Neutrophil (primary cell): ENCODE data around the gene HELZ.

Source experiments
- H3K27ac ChIP-seq: fragments of 200-600 bp; sonication (generic); 2 replicates; pipeline ENCODE4 v1.5.1; 2016; ENCODE audit warnings: mild to moderate bottlenecking, moderate library complexity
- H3K27me3 ChIP-seq: fragments of 200-600 bp; sonication (generic); 2 replicates; pipeline ENCODE4 v1.6.0; 2016; ENCODE audit warnings: mild to moderate bottlenecking
- H3K36me3 ChIP-seq: fragments of 200-600 bp; sonication (generic); 2 replicates; pipeline ENCODE4 v1.5.1; 2017
- H3K4me1 ChIP-seq, 2 experiments: fragments of 200-600 bp in 1 of 2; sonication (generic) in 1 of 2; 1 replicate in 1 of 2; 2 replicates in 1 of 2; pipeline versions ENCODE4 v1.5.1 to v1.6.1; 2013 to 2016; ENCODE audit warnings: low read depth in 1 of 2, low read length in 1 of 2, mild to moderate bottlenecking in 1 of 2, moderate library complexity in 1 of 2; ENCODE audit not compliant: control insufficient read depth in 1 of 2, insufficient read depth in 1 of 2
- H3K4me3 ChIP-seq, 2 experiments: fragments of 200-600 bp in 1 of 2; sonication (generic) in 1 of 2; 1 replicate in 1 of 2; 2 replicates in 1 of 2; pipeline ENCODE4 v1.5.1; 2013 to 2016; ENCODE audit warnings: low read depth in 1 of 2, low read length in 1 of 2, mild to moderate bottlenecking in 1 of 2, moderate library complexity in 1 of 2
- H3K9me3 ChIP-seq: fragments of 200-600 bp; sonication (generic); 2 replicates; pipeline ENCODE4 v1.5.1; 2016
- TF ChIP-seq, protein P1 (sequence below): fragments of 200-600 bp; sonication (generic); IDR thresholded peaks from 2 replicates; pipeline ENCODE4 v1.5.1; 2016; ENCODE audit warnings: antibody characterized with exemption

HELZ gene

DNA sequence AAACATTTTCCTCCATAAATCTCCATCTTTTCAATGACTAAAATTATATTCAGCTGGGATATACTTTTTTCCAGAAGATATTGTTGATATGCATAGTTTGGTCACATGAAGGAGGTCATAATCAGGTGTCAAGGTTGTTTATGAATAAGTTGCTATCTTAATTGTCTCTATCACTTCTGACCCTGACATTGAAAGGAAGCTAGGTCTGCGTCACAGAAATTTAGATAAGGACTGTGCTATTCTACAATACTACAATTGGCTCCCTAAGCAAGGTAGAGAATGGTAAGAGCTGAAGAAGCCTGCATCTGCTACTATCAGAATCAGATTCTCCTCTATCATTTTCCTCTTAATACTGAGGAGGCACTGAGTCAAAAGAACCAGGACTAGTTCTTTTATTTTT lies 133.2 kb downstream of the HELZ start:
- Histone ChIP-seq H3K27me3 (no peaks in the 10 kb centered on the region), H3K36me3 (peaks cover 75% of the 10 kb centered on the region), H3K9me3 (no peaks in the 10 kb centered on the region), H3K4me3 (no peak overlapping the region), H3K4me1 (no peaks in the 10 kb centered on the region), H3K27ac (no peak overlapping the region)
- TF ChIP-seq, protein P1, sequence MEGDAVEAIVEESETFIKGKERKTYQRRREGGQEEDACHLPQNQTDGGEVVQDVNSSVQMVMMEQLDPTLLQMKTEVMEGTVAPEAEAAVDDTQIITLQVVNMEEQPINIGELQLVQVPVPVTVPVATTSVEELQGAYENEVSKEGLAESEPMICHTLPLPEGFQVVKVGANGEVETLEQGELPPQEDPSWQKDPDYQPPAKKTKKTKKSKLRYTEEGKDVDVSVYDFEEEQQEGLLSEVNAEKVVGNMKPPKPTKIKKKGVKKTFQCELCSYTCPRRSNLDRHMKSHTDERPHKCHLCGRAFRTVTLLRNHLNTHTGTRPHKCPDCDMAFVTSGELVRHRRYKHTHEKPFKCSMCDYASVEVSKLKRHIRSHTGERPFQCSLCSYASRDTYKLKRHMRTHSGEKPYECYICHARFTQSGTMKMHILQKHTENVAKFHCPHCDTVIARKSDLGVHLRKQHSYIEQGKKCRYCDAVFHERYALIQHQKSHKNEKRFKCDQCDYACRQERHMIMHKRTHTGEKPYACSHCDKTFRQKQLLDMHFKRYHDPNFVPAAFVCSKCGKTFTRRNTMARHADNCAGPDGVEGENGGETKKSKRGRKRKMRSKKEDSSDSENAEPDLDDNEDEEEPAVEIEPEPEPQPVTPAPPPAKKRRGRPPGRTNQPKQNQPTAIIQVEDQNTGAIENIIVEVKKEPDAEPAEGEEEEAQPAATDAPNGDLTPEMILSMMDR, result no peak

DNA sequence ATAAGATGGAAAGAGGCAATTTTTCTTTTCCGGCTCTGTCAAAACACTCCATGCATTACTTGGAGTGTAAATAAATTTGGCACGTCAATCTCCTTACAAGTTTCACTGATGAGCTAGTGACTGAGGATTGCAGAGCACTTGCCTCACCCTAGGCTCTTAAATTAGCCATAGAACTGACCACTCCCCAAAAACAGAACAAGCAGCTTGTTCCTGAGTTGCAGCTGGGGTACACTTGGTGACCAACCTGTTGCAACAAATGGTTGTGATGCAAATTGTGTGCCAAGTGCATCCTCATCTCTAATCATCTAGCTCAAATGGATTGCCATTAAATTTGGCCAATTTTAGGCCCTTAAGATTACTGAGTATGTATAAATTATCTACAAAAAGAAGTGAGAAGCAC lies 133.7 kb downstream of the HELZ start:
- TF ChIP-seq, protein P1, result no peak
- Histone ChIP-seq H3K27me3 (no peaks in the 10 kb centered on the region), H3K27ac (no peak overlapping the region), H3K36me3 (peaks cover 80% of the 10 kb centered on the region), H3K4me3 (no peak overlapping the region), H3K9me3 (no peaks in the 10 kb centered on the region), H3K4me1 (no peaks in the 10 kb centered on the region)

DNA sequence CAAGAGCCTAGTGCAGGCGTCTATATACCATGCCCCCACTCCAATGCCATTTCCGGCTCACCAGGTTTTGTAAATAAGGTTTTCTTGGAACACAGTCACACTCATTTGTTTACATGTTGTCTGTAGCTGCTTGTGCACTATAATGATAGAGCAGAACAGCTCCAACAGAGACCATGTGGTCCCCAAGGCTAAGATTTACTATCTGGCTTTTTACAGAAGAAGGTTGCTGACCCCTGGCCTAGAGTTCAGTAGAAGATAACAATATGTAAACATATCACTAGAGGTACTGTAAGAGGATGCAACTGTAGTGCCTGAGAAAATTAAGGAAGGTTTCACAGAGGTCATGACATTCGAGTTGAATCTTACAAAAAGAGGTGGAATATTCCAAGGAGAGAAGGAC lies 134.4 kb downstream of the HELZ start:
- H3K9me3 ChIP-seq, result no peaks in the 10 kb centered on the region
- H3K36me3 ChIP-seq, result peaks cover 85% of the 10 kb centered on the region
- peaks cover under 1% of the 10 kb centered on the region in 2 experiments for H3K4me1 ChIP-seq
- H3K27ac ChIP-seq, result no peak overlapping the region
- no peaks in the 10 kb centered on the region for H3K27me3 ChIP-seq
- no peak overlapping the region for H3K4me3 ChIP-seq
- TF ChIP-seq, protein P1, result no peak

DNA sequence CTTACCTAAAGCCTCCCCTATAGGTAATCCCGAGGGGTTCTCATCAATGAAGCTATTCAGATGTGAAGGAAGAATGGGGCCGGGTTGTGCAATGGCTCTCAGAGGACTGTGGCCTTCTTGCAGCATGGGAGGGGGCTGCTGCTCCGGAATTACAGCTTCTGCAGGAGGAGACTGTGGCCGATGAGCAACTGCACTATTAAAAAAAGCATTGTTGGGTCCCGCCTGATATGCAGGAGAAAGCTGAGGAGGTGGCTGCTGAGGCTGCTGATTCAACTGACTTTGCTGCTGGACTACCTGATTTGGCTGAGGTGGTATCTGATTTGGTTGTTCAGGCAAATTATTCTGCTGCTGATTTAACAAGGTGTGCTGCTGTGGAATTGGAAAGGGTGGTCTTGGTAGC lies 135.9 kb downstream of the HELZ start:
- Histone ChIP-seq H3K27me3 (no peaks in the 10 kb centered on the region), H3K4me3 (no peak overlapping the region), H3K4me1 (peaks cover 7 to 10% of the 10 kb centered on the region in 2 experiments), H3K36me3 (peaks cover 85% of the 10 kb centered on the region), H3K27ac (no peak overlapping the region), H3K9me3 (no peaks in the 10 kb centered on the region)
- TF ChIP-seq, protein P1, result no peak

DNA sequence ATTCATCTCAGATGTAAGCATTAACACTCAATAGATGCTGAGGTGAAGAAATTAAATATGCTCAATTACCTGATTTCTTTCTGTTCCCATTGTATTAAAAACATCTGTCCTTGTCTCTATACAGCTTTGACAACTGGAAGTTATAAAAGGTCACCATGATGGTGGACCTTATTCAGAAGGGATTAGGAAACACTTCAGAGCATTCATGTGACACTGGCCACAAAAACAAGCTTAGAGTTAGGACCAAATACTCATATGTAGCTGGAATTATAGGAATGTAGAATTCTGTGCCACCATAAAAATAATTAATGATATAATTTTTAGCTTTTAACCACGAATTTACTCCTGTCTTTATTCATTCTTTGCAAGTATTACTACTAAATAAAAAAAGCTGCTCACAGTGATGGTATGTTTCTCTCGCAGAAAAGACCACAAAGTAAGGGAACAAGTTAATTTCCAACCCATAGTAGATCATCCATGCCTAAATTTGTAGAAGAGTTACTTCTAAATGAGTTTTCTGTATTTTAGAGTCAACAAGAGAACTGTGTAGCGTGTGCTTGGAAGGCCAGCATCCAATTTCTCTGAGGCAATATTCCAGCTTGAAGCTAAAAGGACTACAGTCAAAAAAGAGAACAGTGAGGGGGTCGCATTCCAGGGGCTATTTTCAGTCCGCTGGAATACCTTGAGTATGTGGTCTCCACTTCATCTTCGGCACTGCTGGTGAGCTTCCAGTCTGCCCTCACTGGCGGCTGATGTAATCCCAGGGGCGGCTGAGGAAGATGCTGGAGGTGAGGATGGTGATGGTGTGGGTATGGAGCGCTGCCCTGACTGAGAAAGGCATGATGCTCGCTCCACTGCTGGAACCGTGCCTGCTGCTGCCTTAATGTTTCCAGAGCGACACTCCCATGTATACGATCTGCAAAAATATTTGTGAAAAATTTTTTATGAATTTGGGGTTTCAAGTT lies 136.9 kb downstream of the HELZ start:
- TF ChIP-seq, protein P1, result no peak
- H3K9me3 ChIP-seq, result no peaks in the 10 kb centered on the region
- H3K27ac ChIP-seq, result no peak overlapping the region
- no peaks in the 10 kb centered on the region for H3K27me3 ChIP-seq
- H3K4me1 ChIP-seq, result peaks cover 7 to 10% of the 10 kb centered on the region in 2 experiments
- H3K36me3 ChIP-seq, result peaks cover 75% of the 10 kb centered on the region
- H3K4me3 ChIP-seq, result no peak overlapping the region
